Measurements from ENCODE around the gene MPV17L. TPM values are rescaled to one million over a fixed set of nuclear protein-coding genes. Genes with fewer than 3 reads are reported as not detected.
A peak's percentile ranks its signal among the peaks of the same experiment; 100 is the strongest.

MPV17L gene
- polyA plus RNA-seq, 1 of the 3 experiments (the other 2 are of a cell fraction), result 0.43 TPM

GRCh38 chr16:15426796-15427195 is 31.2 kb downstream of the MPV17L start:
- H3K9me2 ChIP-seq, result no peaks in the 10 kb centered on the region
- no peaks in the 10 kb centered on the region for H4K20me1 ChIP-seq (ENCODE audit: insufficient read depth)
- TF ChIP-seq MEF2A (IDR thresholded peaks at IDR 0.05; ENCODE audit: borderline replicate concordance, low read depth) (no peak), REST (IDR thresholded peaks at IDR 0.05; ENCODE audit: low read depth, low read length) (no peak), POLR2AphosphoS5 (IDR thresholded peaks at IDR 0.05; ENCODE audit: low read depth, low read length) (no peak), PBX3 (IDR thresholded peaks at IDR 0.05) (no peak)
- no peak for DNase-seq
- no peak overlapping the region for H3K27ac ChIP-seq (ENCODE audit: low read depth in 2 of 2, low read length in 1 of 2)
- no peaks in the 10 kb centered on the region for H3K36me3 ChIP-seq (replicated peaks in 1 of 2; ENCODE audit: control insufficient read depth in 1 of 2, insufficient read depth in 2 of 2, low read length in 1 of 2)
- H3K4me3 ChIP-seq (ENCODE audit: low read depth in 2 of 2, low read length in 1 of 2), result no peak overlapping the region
- H2AFZ ChIP-seq (ENCODE audit: low read depth), result no peak overlapping the region
- H3K4me1 ChIP-seq (ENCODE audit: control insufficient read depth in 1 of 2, insufficient read depth in 2 of 2, low read depth in 1 of 2, low read length in 1 of 2), result no peaks in the 10 kb centered on the region
- peaks cover 3% of the 10 kb centered on the region for H3F3A ChIP-seq (replicated peaks; ENCODE audit: insufficient read depth)
- no peaks in the 10 kb centered on the region for H3K79me2 ChIP-seq (ENCODE audit: insufficient read depth)
- no peak overlapping the region for H3K4me2 ChIP-seq
- no peak overlapping the region for H3K9ac ChIP-seq
- CTCF ChIA-PET, result interaction anchor here (0.5 to 6.6 kb wide), 10 partner anchors 11 to 226 kb away, joined by 3 to 62 read pairs (median 4); partner anchors contain the start of gene MARF1
- H3K27me3 ChIP-seq (ENCODE audit: insufficient read depth), result no peaks in the 10 kb centered on the region; the same call in 1 of the 2 replicates
- H3K9me3 ChIP-seq, result no peaks in the 10 kb centered on the region
- POLR2A ChIA-PET, result no interaction called here
- WGBS (ENCODE audit: low lambda C conversion rate), result 69% methylated on average over 6 of the region's 6 CpGs

GRCh38 chr16:15427648-15428239 is 32.2 kb downstream of the MPV17L start:
- Histone ChIP-seq H3K27me3 (ENCODE audit: insufficient read depth) (no peaks in the 10 kb centered on the region; the same call in 1 of the 2 replicates), H3K4me2 (peak overlapping the region; percentile 44; the same call in 1 of the 2 replicates), H3K9ac (no peak overlapping the region), H3K79me2 (ENCODE audit: insufficient read depth) (no peaks in the 10 kb centered on the region), H3K27ac (ENCODE audit: low read depth in 2 of 2, low read length in 1 of 2) (no peak overlapping the region; a peak in 1 of 4 replicates), H3K4me3 (ENCODE audit: low read depth in 2 of 2, low read length in 1 of 2) (no peak overlapping the region), H3K36me3 (replicated peaks in 1 of 2; ENCODE audit: control insufficient read depth in 1 of 2, insufficient read depth in 2 of 2, low read length in 1 of 2) (no peaks in the 10 kb centered on the region), H3K9me2 (no peaks in the 10 kb centered on the region), H3K4me1 (ENCODE audit: control insufficient read depth in 1 of 2, insufficient read depth in 2 of 2, low read depth in 1 of 2, low read length in 1 of 2) (no peaks in the 10 kb centered on the region), H3F3A (replicated peaks; ENCODE audit: insufficient read depth) (peaks cover 3% of the 10 kb centered on the region), H4K20me1 (ENCODE audit: insufficient read depth) (no peaks in the 10 kb centered on the region), H3K9me3 (no peaks in the 10 kb centered on the region), H2AFZ (ENCODE audit: low read depth) (no peak overlapping the region)
- ChIA-PET CTCF (interaction anchor here (0.6 to 6.6 kb wide), 24 partner anchors 8 to 225 kb away, joined by 3 to 62 read pairs (median 4); partner anchors contain the start of gene MARF1), POLR2A (no interaction called here)
- peak; percentile 75 for DNase-seq
- 7% methylated on average over 8 of the region's 8 CpGs for WGBS (ENCODE audit: low lambda C conversion rate)
- peak; percentile 61; the same call in 1 of the 2 replicates for TF ChIP-seq SIN3A (IDR thresholded peaks at IDR 0.05; ENCODE audit: borderline replicate concordance, low read depth, low read length)
- TF ChIP-seq POLR2AphosphoS5 (IDR thresholded peaks at IDR 0.05; ENCODE audit: low read depth, low read length), result no peak
- TF ChIP-seq FOSL2 (IDR thresholded peaks at IDR 0.05; ENCODE audit: borderline replicate concordance, low read depth), result no peak
- no peak for TF ChIP-seq TEAD4 (IDR thresholded peaks at IDR 0.05; ENCODE audit: borderline replicate concordance, insufficient read depth)
- TF ChIP-seq CHD2 (IDR thresholded peaks at IDR 0.05; ENCODE audit: low read length, partially characterized antibody), result no peak
- TF ChIP-seq FOXJ3 (CRISPR knock-in tag; IDR thresholded peaks at IDR 0.05), result no peak
- TF ChIP-seq EZH2phosphoT487 (IDR thresholded peaks at IDR 0.05; ENCODE audit: borderline replicate concordance, low read depth), result no peak
- no peak for TF ChIP-seq MEF2A (IDR thresholded peaks at IDR 0.05; ENCODE audit: borderline replicate concordance, low read depth)
- no peak for TF ChIP-seq TAF1 (IDR thresholded peaks at IDR 0.05; ENCODE audit: borderline replicate concordance, low read depth, low read length)
- peak; percentile 94 for TF ChIP-seq MXI1 (IDR thresholded peaks at IDR 0.05; ENCODE audit: low read depth, low read length)
- no peak for TF ChIP-seq REST (IDR thresholded peaks at IDR 0.05; ENCODE audit: low read depth, low read length)
- peak; percentile 69 for TF ChIP-seq RAD21 (IDR thresholded peaks at IDR 0.05; ENCODE audit: low read length)
- 0 out of 4 replicates have a peak, but pooled peaks of 1 of the 2 experiments have one; percentile 39 for TF ChIP-seq EP300 (IDR thresholded peaks at IDR 0.05; ENCODE audit: borderline replicate concordance in 1 of 2, low read depth in 1 of 2, low read length in 1 of 2)

Measured in SK-N-SH (cell line).